GM10266 (cell line): ENCODE results near the gene EFNA2.

Source experiments
- DNase-seq: peaks from one replicate; pipeline ENCODE4 v3.0.0; 2012; ENCODE audit errors: extremely low spot score
- CTCF ChIP-seq: IDR thresholded peaks from 2 replicates; pipeline ENCODE4 v1.5.1; 2012; ENCODE audit warnings: mild to moderate bottlenecking, low read depth; ENCODE audit not compliant: control insufficient read depth, insufficient read depth; ENCODE audit errors: missing control alignments

Gene EFNA2

GRCh38 chr19:1296078-1296477 lies 10.4 kb downstream of the EFNA2 start:
- no peak for TF ChIP-seq CTCF
- no peak for DNase-seq

GRCh38 chr19:1296575-1297271 lies 11.1 kb downstream of the EFNA2 start:
- TF ChIP-seq CTCF = no peak
- no peak for DNase-seq

DNA sequence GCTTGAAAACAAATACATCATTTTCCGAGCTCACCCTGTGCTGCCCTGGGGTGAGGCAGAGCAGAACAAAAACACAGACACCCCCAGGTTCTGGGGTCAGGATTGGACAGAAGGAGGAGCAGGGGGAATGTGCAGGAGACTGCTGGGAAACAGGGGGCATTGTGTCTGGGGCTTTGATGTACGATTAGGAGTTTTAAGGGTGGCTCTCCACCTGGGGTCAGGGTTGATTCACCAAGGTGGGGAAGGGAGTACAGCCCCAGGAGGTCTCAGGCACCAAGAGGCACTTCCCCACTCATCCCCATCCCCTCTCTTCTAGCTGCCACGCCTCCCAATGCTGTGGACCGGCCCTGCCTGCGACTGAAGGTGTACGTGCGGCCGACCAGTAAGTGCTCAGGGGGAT lies 12.6 kb downstream of the EFNA2 start:
- no peak for DNase-seq
- no peak for TF ChIP-seq CTCF

- no peak for DNase-seq
- TF ChIP-seq CTCF = no peak
Observed at GRCh38 chr19:1299801-1300200, 14.1 kb downstream of the EFNA2 start.

DNA sequence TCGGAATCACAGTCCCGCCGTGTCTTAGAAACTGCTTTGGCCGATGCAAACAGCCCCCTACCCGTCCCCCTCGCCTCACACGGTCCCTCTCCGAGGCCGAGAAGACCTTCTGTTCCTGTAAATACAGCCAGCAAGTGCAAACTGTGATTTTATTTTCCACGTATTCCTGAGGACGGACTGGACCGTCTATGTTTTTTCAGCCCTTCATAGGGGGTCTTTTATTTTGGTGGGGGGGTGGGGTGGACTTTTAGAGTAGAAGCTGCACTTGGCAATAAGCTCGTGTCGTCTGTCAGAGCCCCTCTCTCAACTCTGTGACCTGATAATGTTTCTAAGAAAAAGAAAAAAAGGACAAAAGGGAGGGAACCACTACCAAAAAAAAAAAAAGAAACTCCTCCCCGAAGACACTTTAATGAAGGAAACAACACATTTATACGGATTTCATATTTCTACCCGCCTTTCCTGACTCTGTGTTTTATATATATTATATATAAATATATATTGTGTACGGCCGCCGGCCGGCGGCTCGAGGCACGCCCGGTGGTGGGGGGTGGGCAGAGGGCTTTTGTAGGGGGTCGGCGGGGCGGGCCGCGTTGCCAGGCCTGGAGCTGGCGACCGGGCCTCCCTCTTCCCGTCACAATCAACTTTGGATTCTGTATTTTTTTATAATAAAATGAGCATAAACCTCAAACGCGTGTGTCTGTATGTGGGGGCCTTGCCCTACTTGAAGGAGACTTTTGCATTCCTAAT lies 15.2 kb downstream of the EFNA2 start:
- TF ChIP-seq CTCF = no peak
- no peak for DNase-seq

GRCh38 chr19:1302533-1303239 lies 17.0 kb downstream of the EFNA2 start:
- DNase-seq = no peak

More at GRCh38 chr19:1302533-1303239, 17.0 kb downstream of the EFNA2 start:
- no peak for TF ChIP-seq CTCF
